ENCODE results near the gene LRRFIP1. TPM values are rescaled to one million over a fixed set of nuclear protein-coding genes. Genes with fewer than 3 reads are reported as not detected.
A peak's percentile ranks its signal among the peaks of the same experiment; 100 is the strongest.

LRRFIP1 gene
- total RNA-seq, 4 donors from 2014 or later: 98.5 to 147 (median 122) TPM

DNA sequence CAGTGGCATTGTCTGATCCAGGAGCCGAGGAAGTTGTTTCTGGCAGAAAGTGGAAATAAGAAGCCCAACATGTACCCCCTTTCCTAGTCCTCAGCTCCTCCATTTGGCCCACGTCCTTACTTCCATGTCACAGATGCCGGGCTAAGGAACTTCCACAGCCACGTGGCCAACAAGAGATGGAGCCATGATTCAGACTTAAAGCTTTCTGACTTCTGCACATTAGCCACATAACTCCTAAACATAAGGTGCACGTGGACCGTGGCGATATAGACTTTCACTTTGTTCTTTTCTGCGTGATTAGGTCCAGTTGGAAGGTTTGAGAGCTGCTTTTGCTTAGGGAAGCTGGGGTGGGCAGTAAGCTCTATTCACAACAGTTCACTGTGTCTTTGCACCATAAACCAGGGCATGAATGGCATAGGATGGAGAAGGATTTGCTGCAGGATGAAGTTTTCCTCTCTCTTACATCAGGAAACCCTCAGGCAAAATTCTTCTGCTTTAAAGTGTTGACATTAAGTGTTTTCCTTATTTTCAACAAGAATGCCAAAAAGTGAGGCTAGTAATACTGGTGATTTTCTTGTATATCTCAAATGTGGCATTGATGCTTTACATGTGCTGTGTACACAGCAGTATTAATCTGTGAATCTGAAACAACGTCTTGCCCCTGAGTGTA, 109.9 kb downstream of the LRRFIP1 start:
- DNase-seq: no peak
- no peak overlapping the region for H3K4me3 ChIP-seq
- H3K36me3 ChIP-seq: no peaks in the 10 kb centered on the region
- TF ChIP-seq, protein P1, sequence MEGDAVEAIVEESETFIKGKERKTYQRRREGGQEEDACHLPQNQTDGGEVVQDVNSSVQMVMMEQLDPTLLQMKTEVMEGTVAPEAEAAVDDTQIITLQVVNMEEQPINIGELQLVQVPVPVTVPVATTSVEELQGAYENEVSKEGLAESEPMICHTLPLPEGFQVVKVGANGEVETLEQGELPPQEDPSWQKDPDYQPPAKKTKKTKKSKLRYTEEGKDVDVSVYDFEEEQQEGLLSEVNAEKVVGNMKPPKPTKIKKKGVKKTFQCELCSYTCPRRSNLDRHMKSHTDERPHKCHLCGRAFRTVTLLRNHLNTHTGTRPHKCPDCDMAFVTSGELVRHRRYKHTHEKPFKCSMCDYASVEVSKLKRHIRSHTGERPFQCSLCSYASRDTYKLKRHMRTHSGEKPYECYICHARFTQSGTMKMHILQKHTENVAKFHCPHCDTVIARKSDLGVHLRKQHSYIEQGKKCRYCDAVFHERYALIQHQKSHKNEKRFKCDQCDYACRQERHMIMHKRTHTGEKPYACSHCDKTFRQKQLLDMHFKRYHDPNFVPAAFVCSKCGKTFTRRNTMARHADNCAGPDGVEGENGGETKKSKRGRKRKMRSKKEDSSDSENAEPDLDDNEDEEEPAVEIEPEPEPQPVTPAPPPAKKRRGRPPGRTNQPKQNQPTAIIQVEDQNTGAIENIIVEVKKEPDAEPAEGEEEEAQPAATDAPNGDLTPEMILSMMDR (IDR thresholded peaks at IDR 0.05): no peak
- H3K9me3 ChIP-seq: no peaks in the 10 kb centered on the region
- in situ Hi-C loops (cut with MboI; ENCODE audit: low pct_ligation_motif_present in 1 of 4, low pct_unique_long_range_greater_than_20kb in 1 of 4, low sequenced_read_pairs in 3 of 4) (loop anchor here in 1 of 4 donors (25.0 kb wide), 1 partner anchor 150 kb away; the partner anchor contains the start of gene RAB17), intact Hi-C loops (cut with DNase I; ENCODE audit: low total_unique reads) (loop anchor here (5.0 kb wide), 1 partner anchor 50 kb away; no protein-coding TSS in a partner anchor)
- no peaks in the 10 kb centered on the region for H3K27me3 ChIP-seq
- H3K4me1 ChIP-seq: peaks cover 30 to 83% (median 36%) of the 10 kb centered on the region in 4 donors
- peak overlapping the region; percentile 64 to 86 (median 82) for H3K27ac ChIP-seq
- 85 to 93% methylated on average over 3 to 9 of the region's 9 CpGs for WGBS, 2 donors (ENCODE audit: low coverage in 1 of 2)

DNA sequence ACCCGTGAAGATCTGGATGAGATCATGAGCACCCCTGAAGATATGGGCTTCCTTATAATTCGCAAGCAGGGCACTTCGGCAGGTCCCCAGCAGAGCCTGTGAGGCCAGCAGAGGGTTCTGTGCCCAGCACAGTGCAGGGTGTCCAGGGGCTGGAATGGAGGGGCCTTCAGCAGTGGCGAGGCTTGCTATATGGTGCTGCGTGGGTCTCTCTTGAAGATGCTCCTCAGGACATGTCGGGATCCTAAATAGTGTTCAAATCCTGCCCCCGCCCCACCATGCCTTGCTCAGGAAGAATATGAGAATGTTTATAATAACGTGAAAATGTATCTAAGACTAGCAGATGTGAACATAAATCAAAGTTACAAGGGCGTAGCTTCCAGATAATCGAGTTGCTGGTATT, 110.9 kb downstream of the LRRFIP1 start:
- Histone ChIP-seq H3K36me3 (no peaks in the 10 kb centered on the region), H3K9me3 (no peaks in the 10 kb centered on the region), H3K27ac (peak overlapping the region; percentile 64 to 86 (median 80)), H3K4me1 (peaks cover 30 to 83% (median 34%) of the 10 kb centered on the region in 4 donors), H3K27me3 (no peaks in the 10 kb centered on the region), H3K4me3 (no peak overlapping the region)
- no peak for TF ChIP-seq POLR2A (IDR thresholded peaks at IDR 0.05)
- TF ChIP-seq, protein P1 (IDR thresholded peaks at IDR 0.05): no peak
- TF ChIP-seq POLR2AphosphoS5 (IDR thresholded peaks at IDR 0.05): no peak
- no peak for TF ChIP-seq EP300 (IDR thresholded peaks at IDR 0.05; ENCODE audit: low read depth)
- no peak for DNase-seq
- in situ Hi-C loops (cut with MboI; ENCODE audit: low pct_ligation_motif_present in 1 of 4, low pct_unique_long_range_greater_than_20kb in 1 of 4, low sequenced_read_pairs in 3 of 4): loop anchor here in 1 of 4 donors (25.0 kb wide), 1 partner anchor 151 kb away; the partner anchor contains the start of gene RAB17
- 81 to 84% methylated on average over 5 to 10 of the region's 10 CpGs for WGBS, 2 donors (ENCODE audit: low coverage in 1 of 2)
- intact Hi-C loops (cut with DNase I; ENCODE audit: low total_unique reads): loop anchor here (5.0 kb wide), 1 partner anchor 51 kb away; no protein-coding TSS in a partner anchor

DNA sequence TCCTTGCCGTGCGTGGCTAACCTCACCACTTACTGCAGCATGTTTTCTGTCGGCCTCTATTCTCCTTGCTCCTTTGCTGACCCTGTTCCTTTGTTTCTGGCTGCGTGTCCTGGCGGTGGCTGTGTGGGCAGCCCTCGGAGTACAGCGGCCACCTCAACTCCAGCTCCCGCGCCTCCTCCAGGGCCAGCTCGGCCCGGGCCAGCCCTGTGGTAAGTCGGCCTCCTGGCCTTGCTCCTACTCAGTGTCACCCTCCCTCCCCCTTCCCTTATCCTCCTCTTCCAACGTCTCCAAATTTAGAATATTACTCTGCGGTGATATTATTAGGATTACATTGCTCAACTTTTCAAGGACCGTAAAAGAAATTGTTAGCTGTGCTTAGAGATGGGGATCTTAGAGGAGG, 111.7 kb downstream of the LRRFIP1 start:
- TF ChIP-seq, protein P1 (IDR thresholded peaks at IDR 0.05): no peak
- peak; percentile 30 to 50 (median 43) for TF ChIP-seq POLR2AphosphoS5 (IDR thresholded peaks at IDR 0.05)
- Histone ChIP-seq H3K27ac (peak overlapping the region; percentile 64 to 86 (median 80)), H3K9me3 (no peaks in the 10 kb centered on the region), H3K36me3 (no peaks in the 10 kb centered on the region), H3K4me1 (peaks cover 26 to 83% (median 32%) of the 10 kb centered on the region in 4 donors), H3K27me3 (no peaks in the 10 kb centered on the region), H3K4me3 (no peak overlapping the region)
- no peak for DNase-seq
- intact Hi-C loops (cut with DNase I; ENCODE audit: low total_unique reads) (loop anchor here (5.0 kb wide), 1 partner anchor 52 kb away; no protein-coding TSS in a partner anchor), in situ Hi-C loops (cut with MboI; ENCODE audit: low pct_ligation_motif_present in 1 of 4, low pct_unique_long_range_greater_than_20kb in 1 of 4, low sequenced_read_pairs in 3 of 4) (loop anchor here in 1 of 4 donors (25.0 kb wide), 1 partner anchor 152 kb away; the partner anchor contains the start of gene RAB17)
- 71 to 73% methylated on average over 4 to 15 of the region's 15 CpGs for WGBS, 2 donors (ENCODE audit: low coverage in 1 of 2)

DNA sequence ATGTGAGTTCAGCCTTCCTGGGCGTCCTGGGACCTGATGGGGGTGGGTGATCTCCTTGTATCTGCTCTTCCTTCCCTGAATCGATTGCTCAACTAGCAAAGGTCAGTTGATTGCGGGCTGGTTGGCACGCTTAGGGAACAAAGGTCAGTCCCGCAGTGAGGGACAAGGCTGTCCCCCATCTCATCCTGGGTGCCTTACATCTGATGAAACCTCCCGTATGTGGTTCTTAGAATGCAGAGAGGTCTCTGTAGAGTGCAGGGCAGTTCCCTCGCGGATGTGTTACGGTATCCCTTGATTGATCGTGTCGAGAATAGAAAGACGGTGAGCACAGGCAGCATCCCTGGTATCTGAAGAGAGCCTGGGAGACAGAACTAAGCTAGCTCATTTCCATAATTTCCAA, 114.8 kb downstream of the LRRFIP1 start:
- 78 to 85% methylated on average over 6 to 12 of the region's 12 CpGs for WGBS, 2 donors (ENCODE audit: low coverage in 1 of 2)
- no peaks in the 10 kb centered on the region for H3K27me3 ChIP-seq
- H3K4me1 ChIP-seq: peaks cover 26 to 77% (median 30%) of the 10 kb centered on the region in 4 donors
- DNase-seq: no peak
- TF ChIP-seq POLR2A (IDR thresholded peaks at IDR 0.05): no peak
- no peak for TF ChIP-seq EP300 (IDR thresholded peaks at IDR 0.05; ENCODE audit: low read depth)
- TF ChIP-seq, protein P1 (IDR thresholded peaks at IDR 0.05): no peak
- TF ChIP-seq POLR2AphosphoS5 (IDR thresholded peaks at IDR 0.05): no peak
- intact Hi-C loops (cut with DNase I; ENCODE audit: low total_unique reads): loop anchor here (10.0 kb wide), 1 partner anchor 117 kb away; the partner anchor contains the start of gene LRRFIP1
- no peak overlapping the region for H3K4me3 ChIP-seq
- H3K27ac ChIP-seq: peak overlapping the region; percentile 26 to 86 (median 80)
- H3K36me3 ChIP-seq: no peaks in the 10 kb centered on the region
- H3K9me3 ChIP-seq: no peaks in the 10 kb centered on the region
- in situ Hi-C loops (cut with MboI; ENCODE audit: low pct_ligation_motif_present in 1 of 4, low pct_unique_long_range_greater_than_20kb in 1 of 4, low sequenced_read_pairs in 3 of 4): loop anchor here (5.0 to 25.0 kb wide), 5 partner anchors 67 to 237 kb away; partner anchors contain the start of gene RAB17 (in 1 of the 4)
